Rectal smooth muscle tissue (tissue), 1 donor: ENCODE measurements around the gene GNAZ.

Experiments used
- H3K27ac ChIP-seq: one replicate; pipeline ENCODE4 v1.7.0; 2013; ENCODE audit warnings: low read depth, low read length, inconsistent platforms
- H3K27me3 ChIP-seq: one replicate; pipeline ENCODE4 v1.7.0; 2013; ENCODE audit warnings: low read length; ENCODE audit not compliant: control insufficient read depth, insufficient read depth
- H3K36me3 ChIP-seq: one replicate; pipeline ENCODE4 v1.7.0; 2013; ENCODE audit warnings: low read length; ENCODE audit not compliant: control insufficient read depth, insufficient read depth
- H3K4me1 ChIP-seq: one replicate; pipeline ENCODE4 v1.7.0; 2013; ENCODE audit warnings: low read length; ENCODE audit not compliant: control insufficient read depth, insufficient read depth
- H3K4me3 ChIP-seq: one replicate; pipeline ENCODE4 v1.7.0; 2013; ENCODE audit warnings: low read length
- H3K9ac ChIP-seq: one replicate; pipeline ENCODE4 v1.7.0; 2013; ENCODE audit warnings: low read length

The GNAZ gene

DNA sequence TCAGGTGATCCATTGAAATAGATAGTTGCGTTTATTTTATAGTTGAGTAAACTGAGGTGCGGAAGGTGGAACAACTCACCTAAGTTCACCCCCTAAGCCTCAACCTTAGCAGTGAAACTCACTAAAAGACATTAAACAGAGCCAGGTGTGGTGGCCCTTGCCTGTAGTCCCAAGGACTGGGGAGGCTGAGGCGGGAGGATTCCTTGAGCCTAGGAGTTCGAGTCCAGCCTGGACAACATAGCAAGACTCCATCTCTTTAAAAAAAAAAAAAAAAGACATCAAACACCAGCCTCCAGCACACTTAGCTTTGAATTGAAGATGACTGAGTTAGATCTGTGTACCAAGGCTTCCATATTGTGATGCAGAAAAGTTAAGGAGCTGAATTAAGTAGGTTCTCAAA is 74.1 kb downstream of the GNAZ start:
- Histone ChIP-seq H3K27ac (peak overlapping the region; percentile 52), H3K4me1 (peaks cover 9% of the 10 kb centered on the region), H3K9ac (no peak overlapping the region), H3K27me3 (no peaks in the 10 kb centered on the region), H3K36me3 (no peaks in the 10 kb centered on the region), H3K4me3 (peak overlapping the region; percentile 65)

DNA sequence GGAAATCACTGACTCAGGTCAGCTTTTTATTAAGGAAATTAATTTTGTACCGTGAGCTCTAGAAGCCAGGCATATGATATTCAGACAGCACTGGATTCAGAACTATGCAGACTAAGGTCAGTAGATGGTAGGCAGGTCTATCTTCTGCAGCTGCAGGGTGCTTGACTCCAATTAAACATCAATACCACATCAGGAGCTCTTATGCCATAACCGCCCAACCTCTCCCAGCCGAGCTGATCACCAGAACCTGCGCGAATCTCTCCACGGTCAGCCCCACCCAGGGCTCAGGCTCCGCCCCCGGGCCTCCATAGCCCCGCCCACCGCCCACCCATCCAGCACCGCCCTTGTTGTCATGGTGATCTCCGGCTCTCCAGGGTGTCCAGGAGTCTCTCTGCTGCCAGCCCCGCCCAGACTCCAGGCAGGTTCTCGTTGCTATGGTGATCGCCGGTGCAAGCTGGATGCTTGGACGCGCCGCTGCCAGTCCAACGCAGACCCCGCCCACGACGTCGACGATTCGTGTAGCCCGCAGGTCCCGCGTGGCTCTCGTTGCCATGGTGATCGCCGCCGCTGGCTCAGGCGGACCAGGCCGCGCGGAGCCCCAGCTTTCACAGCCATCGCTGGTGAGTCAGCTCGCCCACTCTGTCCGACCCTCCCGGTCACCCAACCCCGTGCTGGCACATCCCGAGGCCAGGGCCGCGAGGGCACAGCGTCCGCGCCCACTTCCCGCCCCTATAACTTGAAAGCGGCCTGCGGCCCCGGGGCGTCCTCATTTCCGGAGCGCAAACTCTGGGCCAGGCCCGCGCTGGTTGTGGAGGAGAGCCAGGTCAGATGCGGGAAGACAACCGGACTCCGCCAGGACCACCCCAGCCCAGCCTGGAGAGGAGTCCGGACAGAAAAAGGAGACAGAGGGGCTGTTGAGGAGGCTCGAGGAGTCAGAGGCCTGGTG is 74.9 kb downstream of the GNAZ start, which contains the start of gene RAB36:
Gene RAB36, plus strand, starts transcription at position 546 of the 946 bp plus-strand sequence. CDS start 1,140 bp downstream, outside the sequence.
- Histone ChIP-seq H3K27ac (peak within 1 kb of the TSS; percentile 77), H3K27me3 (no peaks in the 10 kb centered on the region), H3K4me3 (peak within 1 kb of the TSS; percentile 65), H3K9ac (no peak within 1 kb of the TSS), H3K36me3 (no peaks in the 10 kb centered on the region), H3K4me1 (peaks cover 9% of the 10 kb centered on the region)

DNA sequence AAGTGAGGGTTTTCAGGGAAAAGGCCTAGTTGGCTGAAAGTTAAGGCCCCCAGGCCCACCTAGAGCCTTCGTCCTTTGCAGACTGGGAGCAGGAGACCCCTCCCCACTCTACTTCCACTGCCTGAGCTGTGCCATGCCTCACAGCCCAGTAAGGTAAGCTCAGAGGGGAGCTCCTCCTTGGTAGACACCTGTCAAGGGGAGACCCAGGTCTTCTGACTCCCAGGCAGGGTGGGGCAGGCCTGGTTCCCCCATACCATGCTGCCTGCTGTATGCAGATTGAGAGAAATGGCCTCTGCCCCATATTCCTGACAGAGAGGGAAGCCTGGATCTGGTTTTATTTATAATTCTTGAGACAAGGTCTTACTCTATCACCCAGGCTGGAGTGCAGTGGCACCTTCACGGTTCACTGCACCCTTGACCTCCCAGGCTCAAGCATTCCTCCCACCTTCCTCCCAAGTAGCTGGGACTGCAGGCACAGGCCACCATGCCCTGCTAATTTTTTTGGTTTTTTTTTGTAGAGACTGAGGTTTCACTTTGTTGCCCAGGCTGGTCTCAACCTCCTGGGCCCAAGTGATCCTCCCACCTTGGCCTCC is 75.7 kb downstream of the GNAZ start:
- H3K4me1 ChIP-seq, result peaks cover 9% of the 10 kb centered on the region
- no peak overlapping the region for H3K9ac ChIP-seq
- H3K27me3 ChIP-seq, result no peaks in the 10 kb centered on the region
- no peaks in the 10 kb centered on the region for H3K36me3 ChIP-seq
- peak overlapping the region; percentile 77 for H3K27ac ChIP-seq
- H3K4me3 ChIP-seq, result peak overlapping the region; percentile 65

DNA sequence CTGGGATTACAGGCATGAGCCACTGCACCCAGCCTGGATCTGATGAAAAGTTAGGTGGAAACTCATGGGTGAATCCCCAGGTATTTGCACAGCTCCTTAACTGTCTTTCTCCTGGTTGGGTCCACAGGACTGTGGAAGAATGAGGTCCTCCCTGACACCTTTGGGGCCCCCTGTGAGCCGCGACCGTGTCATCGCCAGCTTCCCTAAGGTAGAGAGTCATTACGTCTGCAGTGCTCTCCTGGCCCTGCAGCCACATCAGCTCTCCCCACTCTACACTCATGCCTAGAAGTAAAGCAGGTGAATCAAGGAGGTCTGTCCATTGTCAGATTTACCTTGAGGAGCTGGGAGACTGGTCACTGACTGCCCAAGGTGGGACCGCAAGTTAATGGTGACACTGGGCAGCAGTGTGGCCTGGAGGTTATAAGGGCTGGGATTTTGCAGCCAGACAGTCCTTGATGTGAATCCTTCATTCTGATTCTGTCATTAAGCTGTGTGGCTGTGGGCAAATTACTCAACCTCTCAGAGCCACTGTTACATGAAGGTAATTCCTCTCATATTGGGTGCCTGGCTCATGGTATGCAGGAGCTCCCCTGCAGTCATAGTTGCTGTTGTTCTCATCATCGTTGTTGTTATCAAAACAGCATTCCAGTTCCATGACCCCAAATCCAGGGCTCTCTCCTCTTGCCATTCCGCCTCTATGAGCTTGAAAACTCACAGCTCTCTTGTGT is 76.3 kb downstream of the GNAZ start:
- H3K27ac ChIP-seq, result no peak overlapping the region
- H3K4me3 ChIP-seq, result no peak overlapping the region
- no peaks in the 10 kb centered on the region for H3K27me3 ChIP-seq
- H3K4me1 ChIP-seq, result peaks cover 7% of the 10 kb centered on the region
- H3K36me3 ChIP-seq, result no peaks in the 10 kb centered on the region
- no peak overlapping the region for H3K9ac ChIP-seq

DNA sequence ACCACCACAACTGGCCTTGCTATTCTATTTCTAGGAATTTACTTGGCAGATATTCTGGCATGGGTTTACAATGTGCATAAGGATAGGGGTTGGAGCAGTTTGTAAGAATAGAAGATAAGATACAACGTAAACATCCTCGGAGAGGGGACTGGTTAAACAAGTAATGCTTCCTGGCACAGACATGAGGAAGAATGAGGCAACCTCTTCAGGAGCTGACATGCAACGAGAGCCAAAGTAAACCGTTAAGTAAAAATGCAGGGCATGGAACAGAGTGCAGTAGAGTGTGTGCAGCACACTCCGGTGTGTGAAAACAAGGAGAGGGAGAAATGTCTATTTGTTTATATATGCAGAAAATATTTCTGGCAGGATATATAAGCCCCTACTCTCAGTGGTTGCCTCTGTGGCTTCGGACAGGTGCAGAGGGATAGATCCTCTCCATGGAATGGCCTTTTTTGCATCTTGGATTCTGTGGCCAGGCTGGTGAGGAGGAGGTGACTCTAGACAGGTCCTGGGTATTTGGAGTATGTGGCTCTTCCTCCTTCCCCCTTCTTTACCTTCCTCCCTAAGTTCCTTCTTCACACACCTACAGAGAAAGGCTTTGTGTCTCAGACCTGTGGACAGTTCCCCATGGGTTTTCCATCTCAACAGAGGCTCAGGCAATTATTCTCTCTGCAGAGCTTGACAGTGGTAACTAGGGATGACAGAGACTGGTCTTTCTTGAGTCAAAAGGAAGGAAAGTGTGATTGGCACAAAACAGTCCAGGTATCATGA is 77.5 kb downstream of the GNAZ start:
- Histone ChIP-seq H3K36me3 (no peaks in the 10 kb centered on the region), H3K27me3 (no peaks in the 10 kb centered on the region), H3K27ac (no peak overlapping the region), H3K9ac (no peak overlapping the region), H3K4me3 (no peak overlapping the region), H3K4me1 (peaks cover 4% of the 10 kb centered on the region)

DNA sequence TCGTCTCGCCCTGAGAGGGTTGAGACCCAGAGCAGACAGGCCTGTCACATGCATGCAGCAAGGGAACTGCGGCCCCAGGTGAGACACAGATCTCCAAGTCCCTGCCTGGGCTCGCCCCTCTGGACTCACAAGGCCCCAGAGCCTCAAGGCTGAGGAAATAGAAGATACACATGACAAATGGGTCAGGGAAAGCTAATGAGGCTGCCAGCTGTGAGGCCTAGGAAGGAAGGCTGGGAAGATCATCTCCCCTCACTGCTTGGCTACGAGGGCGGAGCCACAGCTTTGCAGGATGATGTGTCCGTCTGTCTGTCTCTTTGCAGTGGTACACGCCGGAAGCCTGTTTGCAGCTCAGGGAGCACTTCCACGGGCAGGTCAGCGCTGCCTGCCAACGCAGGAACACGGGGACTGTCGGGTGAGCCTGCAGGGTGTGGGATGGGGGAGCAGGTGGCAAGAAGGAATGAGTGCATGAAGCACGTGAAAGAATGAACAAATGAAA is 79.5 kb downstream of the GNAZ start:
- Histone ChIP-seq H3K4me1 (peaks cover 2% of the 10 kb centered on the region), H3K36me3 (no peaks in the 10 kb centered on the region), H3K27ac (no peak overlapping the region), H3K4me3 (no peak overlapping the region), H3K9ac (no peak overlapping the region), H3K27me3 (no peaks in the 10 kb centered on the region)

DNA sequence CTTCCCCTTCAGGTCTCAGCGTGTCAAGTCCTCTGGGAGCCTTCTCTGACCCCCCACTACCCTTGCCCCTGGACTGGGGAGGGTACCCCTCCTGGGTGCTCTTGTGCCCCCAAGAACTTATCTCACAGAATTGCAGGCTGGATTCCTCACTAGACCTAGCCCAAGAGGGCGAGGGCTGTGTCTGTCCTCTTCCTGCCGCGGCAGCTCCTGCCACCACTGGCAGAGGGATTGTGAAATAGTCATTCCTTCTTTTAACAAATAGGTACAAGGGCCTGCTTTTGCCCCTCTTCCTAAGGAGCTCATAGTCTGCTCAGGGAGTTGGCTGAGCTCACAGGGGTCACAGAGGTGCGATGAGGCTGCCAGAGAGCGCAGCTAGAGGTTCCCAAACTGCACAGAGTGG is 80.4 kb downstream of the GNAZ start:
- Histone ChIP-seq H3K4me1 (no peaks in the 10 kb centered on the region), H3K4me3 (no peak overlapping the region), H3K27ac (no peak overlapping the region), H3K9ac (no peak overlapping the region), H3K27me3 (no peaks in the 10 kb centered on the region), H3K36me3 (no peaks in the 10 kb centered on the region)

DNA sequence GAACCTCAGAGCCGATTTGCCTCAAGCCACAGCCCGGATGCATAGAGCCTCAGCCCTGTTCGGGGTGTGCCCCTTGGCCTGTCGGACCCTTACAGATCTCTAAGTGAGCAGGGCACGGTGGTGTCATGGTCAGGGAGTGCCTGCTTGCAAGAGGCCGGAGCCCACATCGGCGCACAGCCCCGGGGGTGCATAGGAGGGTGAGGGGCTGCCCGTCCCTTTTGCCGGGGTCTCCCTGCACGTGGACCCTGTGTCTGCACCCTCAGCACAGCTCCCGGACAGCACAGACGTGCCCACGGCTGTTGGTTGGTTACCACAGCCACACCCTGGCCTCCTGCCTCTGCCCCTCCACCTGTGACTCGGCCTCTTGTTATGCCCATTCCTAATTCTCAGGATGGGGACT is 81.5 kb downstream of the GNAZ start:
- no peak overlapping the region for H3K9ac ChIP-seq
- no peaks in the 10 kb centered on the region for H3K4me1 ChIP-seq
- H3K27ac ChIP-seq, result no peak overlapping the region
- no peak overlapping the region for H3K4me3 ChIP-seq
- H3K27me3 ChIP-seq, result no peaks in the 10 kb centered on the region
- no peaks in the 10 kb centered on the region for H3K36me3 ChIP-seq

DNA sequence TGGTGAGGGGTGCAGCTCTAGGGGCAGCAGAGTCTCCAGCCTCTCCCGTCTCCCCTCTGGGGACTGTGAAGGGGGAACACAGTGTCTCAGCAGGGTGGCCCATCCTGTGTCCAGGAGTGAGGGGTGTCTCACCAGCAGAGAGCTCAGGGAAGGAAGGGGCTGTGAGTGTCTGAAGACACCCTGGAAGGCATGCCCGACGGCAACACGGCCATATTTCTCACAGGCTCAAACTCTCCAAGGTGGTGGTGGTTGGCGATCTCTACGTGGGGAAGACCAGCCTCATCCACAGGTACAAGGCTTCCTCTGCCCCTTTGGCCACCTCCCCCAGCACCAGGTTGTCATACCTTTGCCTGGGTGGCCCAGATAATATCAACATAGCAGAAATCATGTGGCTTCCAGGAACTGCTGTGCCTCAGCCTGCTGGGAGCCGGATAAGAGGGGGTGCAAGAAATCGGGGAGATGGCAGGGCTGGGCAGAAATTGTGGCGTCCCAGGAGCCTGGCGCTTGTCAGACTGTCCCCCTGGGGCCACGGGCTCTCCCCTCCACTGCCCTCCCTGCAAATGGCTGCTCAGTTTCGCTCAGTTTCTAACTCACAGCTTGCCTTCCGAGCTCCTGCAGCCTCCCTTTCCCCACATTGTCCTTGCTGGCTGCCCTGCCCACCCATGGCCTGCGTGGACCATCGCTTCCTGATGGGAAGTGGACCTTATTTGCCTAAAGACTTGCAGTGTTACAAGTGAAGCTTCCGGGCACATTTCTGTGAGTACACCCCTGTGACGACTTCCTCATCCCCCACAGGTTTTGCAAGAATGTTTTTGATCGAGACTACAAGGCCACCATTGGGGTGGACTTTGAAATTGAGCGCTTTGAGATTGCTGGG is 82.2 kb downstream of the GNAZ start:
- Histone ChIP-seq H3K27ac (no peak overlapping the region), H3K9ac (no peak overlapping the region), H3K4me1 (no peaks in the 10 kb centered on the region), H3K36me3 (no peaks in the 10 kb centered on the region), H3K4me3 (no peak overlapping the region), H3K27me3 (no peaks in the 10 kb centered on the region)

DNA sequence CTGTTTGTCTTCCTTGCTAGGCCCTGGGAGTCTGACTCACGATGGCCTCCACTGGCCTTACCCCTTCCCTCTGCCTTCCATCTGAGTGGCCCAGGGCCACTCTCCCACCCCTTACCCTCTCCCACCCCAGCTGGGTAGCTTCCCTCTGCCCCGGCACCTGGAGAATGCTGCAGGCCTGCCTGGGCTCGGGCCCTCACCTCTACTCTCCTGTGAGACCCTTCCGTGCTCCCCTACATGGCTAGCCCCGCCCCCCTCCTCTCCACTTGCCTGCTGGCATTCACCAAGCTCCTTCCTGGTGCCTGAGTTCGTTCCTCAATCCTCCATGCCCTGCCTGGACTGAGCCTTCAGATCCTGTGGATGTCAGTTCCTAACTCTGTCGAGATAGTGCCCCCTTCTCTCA is 83.7 kb downstream of the GNAZ start:
- Histone ChIP-seq H3K27ac (no peak overlapping the region), H3K4me1 (no peaks in the 10 kb centered on the region), H3K9ac (no peak overlapping the region)

DNA sequence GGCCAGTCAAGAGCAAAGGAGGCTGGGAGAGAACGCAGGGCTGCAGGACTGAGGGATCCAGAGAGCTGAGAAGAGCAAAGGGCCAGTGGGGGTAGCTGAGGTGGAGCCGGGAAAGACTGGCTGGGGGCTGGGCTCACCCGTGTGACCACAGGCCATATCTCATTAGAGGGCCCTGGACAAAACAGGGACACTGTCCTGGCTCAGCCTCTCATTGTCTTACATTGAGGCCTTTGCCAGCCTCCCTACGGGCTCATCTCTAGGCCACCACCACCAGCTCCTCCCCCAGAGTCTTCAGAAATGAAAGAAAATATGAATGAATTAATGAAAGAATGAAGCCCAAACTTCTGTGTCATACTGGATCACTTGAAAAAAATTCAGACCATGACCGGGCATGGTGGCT is 84.1 kb downstream of the GNAZ start:
- Histone ChIP-seq H3K9ac (no peak overlapping the region), H3K27me3 (no peaks in the 10 kb centered on the region), H3K4me1 (no peaks in the 10 kb centered on the region), H3K36me3 (no peaks in the 10 kb centered on the region), H3K27ac (no peak overlapping the region), H3K4me3 (no peak overlapping the region)

More for the DNA sequence above, 83.7 kb downstream of the GNAZ start:
- Histone ChIP-seq H3K4me3 (no peak overlapping the region), H3K36me3 (no peaks in the 10 kb centered on the region), H3K27me3 (no peaks in the 10 kb centered on the region)
